GM12872 (cell line): ENCODE measurements around the gene VPS16.

Experiments used
- TF ChIP-seq, protein P1 (sequence below): IDR thresholded peaks from 3 replicates; pipeline ENCODE4 v1.5.1; 2011; ENCODE audit warnings: low read depth, mild to moderate bottlenecking, low read length, moderate library complexity; ENCODE audit not compliant: insufficient read depth

Gene VPS16

DNA sequence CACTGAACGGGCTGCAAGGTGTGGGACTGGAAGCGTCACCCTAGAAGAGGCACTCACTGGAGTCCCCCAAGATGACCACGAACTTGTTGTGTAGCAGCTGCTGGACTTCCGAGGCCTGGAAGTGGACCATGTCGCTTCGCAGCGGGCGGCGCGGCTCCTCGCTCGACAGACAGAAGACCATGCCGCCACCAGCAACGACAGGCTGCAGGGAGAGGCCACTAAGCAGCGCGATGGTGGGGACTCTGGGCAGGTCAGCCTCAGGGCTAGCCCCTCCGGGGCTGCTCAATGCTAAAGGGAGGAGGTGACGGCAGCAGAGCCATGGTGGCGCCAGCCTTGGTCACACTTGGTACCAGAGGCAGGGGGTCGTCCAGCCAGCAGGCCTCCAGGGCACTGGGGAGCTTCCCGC, 810 bp upstream of the VPS16 start:
- TF ChIP-seq, protein P1, sequence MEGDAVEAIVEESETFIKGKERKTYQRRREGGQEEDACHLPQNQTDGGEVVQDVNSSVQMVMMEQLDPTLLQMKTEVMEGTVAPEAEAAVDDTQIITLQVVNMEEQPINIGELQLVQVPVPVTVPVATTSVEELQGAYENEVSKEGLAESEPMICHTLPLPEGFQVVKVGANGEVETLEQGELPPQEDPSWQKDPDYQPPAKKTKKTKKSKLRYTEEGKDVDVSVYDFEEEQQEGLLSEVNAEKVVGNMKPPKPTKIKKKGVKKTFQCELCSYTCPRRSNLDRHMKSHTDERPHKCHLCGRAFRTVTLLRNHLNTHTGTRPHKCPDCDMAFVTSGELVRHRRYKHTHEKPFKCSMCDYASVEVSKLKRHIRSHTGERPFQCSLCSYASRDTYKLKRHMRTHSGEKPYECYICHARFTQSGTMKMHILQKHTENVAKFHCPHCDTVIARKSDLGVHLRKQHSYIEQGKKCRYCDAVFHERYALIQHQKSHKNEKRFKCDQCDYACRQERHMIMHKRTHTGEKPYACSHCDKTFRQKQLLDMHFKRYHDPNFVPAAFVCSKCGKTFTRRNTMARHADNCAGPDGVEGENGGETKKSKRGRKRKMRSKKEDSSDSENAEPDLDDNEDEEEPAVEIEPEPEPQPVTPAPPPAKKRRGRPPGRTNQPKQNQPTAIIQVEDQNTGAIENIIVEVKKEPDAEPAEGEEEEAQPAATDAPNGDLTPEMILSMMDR: no peak

DNA sequence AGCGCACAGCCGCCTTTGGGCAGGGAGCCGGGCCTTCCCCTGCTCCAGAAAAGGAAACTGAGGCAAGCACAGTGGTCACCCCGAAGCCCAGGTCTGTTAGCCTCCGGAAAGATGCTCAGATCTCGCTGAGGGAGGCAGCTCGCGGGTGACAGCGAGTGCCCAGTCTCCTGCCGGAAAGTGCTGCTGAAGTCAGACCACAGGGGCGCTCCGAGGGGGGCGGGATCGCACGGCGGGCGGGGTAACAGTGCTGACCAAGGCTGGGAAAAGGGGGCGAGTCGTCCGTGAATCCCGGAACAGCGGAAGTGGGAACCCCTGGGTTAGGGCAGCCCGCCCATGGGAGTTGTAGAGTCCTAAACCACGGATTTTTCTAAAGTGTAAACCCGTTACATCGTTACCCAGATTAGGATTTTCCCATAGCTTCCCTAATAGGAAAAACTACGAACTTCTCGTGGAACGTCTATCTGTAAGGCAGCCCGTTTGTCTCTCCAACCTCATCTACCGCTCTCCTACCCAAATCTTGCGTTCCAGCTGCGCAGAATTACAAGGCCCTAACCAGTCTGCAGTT, 504 bp downstream of the VPS16 start:
- TF ChIP-seq, protein P1: no peak

DNA sequence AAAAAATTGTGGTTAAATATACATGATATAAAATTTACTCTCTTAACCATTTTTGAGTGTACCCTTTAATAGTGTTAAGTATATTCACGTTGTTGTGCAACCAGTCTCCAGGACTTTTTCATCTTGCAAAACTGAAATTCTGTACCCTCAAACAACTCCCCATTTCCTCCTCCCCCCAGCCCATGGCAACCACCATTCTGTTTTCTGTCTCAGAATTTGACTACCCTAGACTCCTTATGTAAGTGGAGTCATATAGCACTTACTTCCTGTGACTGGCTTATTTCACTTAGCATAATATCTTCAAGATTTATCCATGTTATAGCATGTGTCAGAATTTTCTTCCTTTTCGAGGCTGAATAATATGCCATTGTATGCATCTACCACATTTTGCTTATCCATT, 5.1 kb downstream of the VPS16 start:
- TF ChIP-seq, protein P1: no peak

DNA sequence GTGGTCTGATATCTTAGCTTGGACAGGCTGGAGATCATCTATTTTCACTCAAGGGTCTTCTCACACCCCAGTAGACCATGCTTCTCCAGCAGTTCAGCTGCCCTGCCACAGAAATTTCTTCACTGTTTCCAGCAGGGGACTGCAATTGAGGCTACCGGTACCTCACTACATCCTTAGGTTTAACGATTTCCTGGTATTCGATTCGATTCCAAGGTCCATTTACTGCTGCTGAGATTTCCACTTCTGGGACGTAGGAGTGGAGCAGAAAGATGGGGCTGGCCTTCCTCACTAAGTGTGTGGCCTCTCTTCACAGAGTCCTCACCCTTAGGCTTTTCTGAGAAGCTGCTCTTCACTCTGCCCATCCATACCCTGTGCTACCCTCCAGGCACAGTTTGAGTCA, 6.2 kb downstream of the VPS16 start:
- TF ChIP-seq, protein P1: no peak

DNA sequence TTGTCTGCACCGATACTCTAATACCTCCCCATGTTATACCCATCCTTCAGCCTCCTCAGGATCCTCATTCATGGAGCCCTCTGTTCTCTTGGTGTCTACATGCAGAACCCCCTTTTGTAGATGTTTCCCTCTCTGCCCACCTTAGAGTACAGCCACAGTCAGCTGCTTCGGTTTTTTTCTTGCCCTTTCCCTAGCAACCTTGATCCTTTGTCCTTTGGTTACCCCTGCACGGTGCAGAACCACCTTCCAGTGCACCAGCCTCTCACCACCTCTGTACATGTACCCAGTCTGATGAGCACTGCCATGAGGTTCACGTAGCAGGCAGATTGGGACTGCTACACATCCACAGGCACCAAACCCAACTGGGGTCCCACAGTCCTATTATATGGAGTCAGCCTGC, 7.3 kb downstream of the VPS16 start:
- TF ChIP-seq, protein P1: no peak

DNA sequence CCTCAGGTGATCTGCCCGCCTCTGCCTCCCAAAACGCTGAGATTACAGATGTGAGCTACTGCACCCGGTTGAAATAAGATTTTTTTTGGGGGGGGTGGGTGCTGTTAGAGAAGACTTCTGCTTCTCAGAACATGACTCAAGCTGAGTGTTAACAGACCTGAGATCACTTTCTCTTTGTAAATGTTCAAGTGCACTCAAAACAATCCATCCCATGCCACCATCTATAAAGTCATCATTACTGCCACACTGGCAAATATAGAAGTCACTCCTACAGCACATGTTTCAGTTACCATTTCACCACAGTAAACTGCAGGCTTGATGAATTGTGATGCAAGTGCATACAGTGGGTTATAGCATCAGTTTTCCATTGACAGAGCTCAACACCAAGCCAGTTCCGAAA, 9.0 kb downstream of the VPS16 start:
- TF ChIP-seq, protein P1: no peak

DNA sequence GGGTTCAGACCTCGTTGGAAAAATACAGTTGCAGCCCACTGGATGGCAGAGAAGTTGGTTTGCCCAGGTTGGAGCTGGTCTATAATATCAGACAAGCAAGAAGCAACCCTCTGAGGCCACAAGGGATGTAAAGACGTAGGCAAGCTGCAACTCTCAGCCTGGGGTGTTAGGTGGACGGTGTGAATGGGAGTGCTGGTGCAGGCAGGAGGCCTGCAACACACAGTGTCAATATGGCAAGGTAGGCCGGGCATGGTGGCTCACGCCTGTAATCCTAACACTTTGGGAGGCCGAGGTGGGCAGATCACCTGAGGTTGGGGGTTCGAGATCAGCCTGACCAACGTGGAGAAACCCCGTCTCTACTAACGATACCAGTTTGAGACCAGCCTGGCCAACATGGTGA, 10.5 kb downstream of the VPS16 start:
- TF ChIP-seq, protein P1: no peak
